Measurements from ENCODE around the gene MRPL27.

The MRPL27 gene

DNA sequence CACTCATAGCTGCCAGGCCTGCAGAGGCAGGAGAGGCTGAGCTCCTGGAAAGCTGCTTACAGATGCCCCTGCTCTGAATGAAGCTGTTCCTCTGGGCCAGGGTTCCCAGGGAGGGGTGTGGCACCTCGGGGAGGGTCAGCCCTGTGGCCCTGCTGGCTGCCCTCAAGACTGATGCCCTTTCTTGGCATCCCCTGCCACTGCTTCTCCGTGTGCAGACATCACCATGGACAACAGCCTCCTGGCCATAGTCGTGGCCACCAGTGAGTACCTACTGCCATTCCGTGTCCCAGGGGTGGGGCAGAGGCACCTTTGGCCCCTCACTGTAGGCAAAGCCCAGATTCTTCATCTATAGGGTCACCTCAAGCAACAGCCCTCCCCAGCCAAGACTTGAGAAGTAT lies 8.9 kb downstream of the MRPL27 start:
- DNase-seq (ENCODE audit: low read depth): no peak
- TF ChIP-seq CTCF (conservative IDR thresholded peaks at IDR 0.05; ENCODE audit: low read depth, low read length): no peak

DNA sequence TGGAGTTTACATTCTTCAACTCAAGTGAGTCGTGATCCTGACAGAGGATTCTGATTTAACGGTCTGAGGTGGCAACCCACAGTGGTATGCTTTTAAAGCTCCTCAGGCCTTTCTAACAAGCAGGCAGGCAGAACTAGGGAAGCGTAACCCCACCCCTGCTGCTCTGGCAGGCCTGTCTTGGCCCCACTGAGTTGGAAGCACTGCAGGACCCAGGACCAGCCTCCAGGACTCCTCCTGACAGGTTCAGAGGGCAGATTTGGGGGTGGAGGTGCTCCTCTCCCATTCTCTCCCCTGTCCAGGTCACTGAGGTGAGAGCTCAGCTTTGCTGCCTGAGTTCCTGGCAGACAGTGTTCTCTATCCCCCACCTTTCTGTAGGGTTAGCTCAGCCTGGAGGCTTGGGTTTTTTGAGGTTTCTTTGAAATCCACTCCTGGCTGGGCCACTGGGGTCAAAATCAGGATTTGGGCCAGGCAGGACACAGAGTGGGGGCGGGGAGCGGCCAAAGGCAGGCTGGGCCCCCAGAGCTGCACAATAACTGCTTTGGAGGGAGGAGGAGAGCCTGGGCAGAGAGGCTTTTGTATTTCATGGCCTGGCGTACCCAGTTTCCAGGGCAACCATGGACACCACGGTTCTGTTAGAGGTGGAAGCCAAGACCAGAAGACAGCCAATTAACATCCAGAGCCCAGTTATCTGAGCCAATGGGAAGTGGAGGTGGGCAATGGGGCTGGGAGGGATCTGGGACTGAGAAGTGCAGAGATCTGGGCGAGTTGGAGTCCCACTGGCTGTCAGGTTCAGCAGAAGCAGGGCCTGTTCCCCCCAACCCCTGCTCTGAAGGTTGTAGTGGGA lies 9.5 kb downstream of the MRPL27 start:
- TF ChIP-seq CTCF (conservative IDR thresholded peaks at IDR 0.05; ENCODE audit: low read depth, low read length): no peak
- DNase-seq (ENCODE audit: low read depth): no peak
- H3K4me3 ChIP-seq (ENCODE audit: low read length): no peak overlapping the region

More for the DNA sequence above, 8.9 kb downstream of the MRPL27 start:
- H3K4me3 ChIP-seq (ENCODE audit: low read length): no peak overlapping the region

DNA sequence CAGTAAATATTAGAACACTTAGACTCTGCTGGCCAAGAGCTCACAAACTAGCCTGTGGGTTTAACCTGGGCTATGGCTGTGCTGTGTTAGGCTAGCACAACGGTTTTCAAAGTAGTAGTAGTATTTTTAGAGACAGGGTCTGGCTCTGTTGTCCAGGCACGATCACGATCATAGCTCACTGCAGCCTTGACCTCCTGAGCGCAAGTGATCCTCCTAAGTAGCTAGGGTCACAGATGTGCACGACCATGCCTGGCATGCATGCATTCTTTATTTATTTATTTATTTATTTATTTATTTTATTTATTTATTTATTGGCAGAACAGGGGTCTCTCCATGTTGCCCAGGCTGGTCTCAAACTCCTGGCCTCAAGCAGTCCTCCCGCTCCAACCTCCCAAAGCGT lies 10.3 kb downstream of the MRPL27 start:
- no peak for TF ChIP-seq CTCF (conservative IDR thresholded peaks at IDR 0.05; ENCODE audit: low read depth, low read length)
- no peak overlapping the region for H3K4me3 ChIP-seq (ENCODE audit: low read length)
- DNase-seq (ENCODE audit: low read depth): no peak

- peak; percentile 16 for DNase-seq (ENCODE audit: low read depth)
- H3K4me3 ChIP-seq (ENCODE audit: low read length): no peak overlapping the region
- TF ChIP-seq CTCF (conservative IDR thresholded peaks at IDR 0.05; ENCODE audit: low read depth, low read length): peak; percentile 90
Measured at GRCh38 chr17:50361561-50362480, 11.2 kb downstream of the MRPL27 start.

DNA sequence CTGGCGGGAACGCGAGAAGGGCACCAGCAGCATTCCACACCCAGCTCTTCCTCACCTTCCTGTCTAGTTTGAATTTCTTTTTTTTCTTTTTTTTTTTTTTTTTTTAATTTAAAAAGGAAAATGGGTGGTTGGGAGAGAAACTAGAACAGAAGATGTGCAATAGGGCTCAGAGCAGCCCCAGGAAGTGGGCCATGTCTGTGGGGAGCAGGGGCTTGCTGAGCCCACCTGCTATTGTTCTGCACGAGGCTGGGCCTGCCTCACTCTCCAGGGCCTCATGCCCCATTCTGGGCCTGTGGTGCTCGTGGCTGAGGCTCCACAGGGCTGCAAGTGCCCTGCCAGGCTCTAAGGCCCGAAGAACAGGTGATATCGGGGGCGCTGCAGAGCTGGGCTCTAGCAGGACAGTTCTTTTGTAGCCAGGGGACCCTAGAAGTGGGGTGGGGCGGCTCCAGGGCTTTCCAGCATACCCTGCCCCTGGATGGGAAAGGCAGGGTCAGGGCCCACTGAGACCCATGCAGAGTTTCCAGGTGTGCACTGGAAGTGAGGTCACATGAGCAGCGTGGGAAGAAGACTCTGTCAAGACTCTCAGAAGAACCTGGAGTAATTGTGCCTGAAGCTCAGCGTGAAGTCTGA lies 12.4 kb downstream of the MRPL27 start:
- H3K4me3 ChIP-seq (ENCODE audit: low read length): no peak overlapping the region
- no peak for DNase-seq (ENCODE audit: low read depth)
- TF ChIP-seq CTCF (conservative IDR thresholded peaks at IDR 0.05; ENCODE audit: low read depth, low read length): no peak

GRCh38 chr17:50359998-50360461 lies 13.0 kb downstream of the MRPL27 start:
- TF ChIP-seq CTCF (conservative IDR thresholded peaks at IDR 0.05; ENCODE audit: low read depth, low read length): no peak
- no peak for DNase-seq (ENCODE audit: low read depth)
- no peak overlapping the region for H3K4me3 ChIP-seq (ENCODE audit: low read length)

Measured in retinal pigment epithelial cell (primary cell).